ENCODE data around the gene DUSP12.

Gene DUSP12

GRCh38 chr1:161770250-161770649 is 20.7 kb downstream of the DUSP12 start:
- no peak for DNase-seq (ENCODE audit: low read depth)

GRCh38 chr1:161771161-161771560 is 21.6 kb downstream of the DUSP12 start:
- no peak for DNase-seq (ENCODE audit: low read depth)

GRCh38 chr1:161771973-161772372 is 22.4 kb downstream of the DUSP12 start:
- DNase-seq (ENCODE audit: low read depth): no peak

GRCh38 chr1:161772397-161772796 is 22.8 kb downstream of the DUSP12 start:
- peak; percentile 36 for DNase-seq (ENCODE audit: low read depth)

- DNase-seq (ENCODE audit: low read depth): no peak
These were observed 24.2 kb downstream of the DUSP12 start for GRCh38 chr1:161773791-161774190.

- no peak for DNase-seq (ENCODE audit: low read depth)
These were observed 27.7 kb downstream of the DUSP12 start for GRCh38 chr1:161777261-161777660.

- DNase-seq (ENCODE audit: low read depth): no peak
These were observed 28.9 kb downstream of the DUSP12 start for GRCh38 chr1:161778522-161778921.

- DNase-seq (ENCODE audit: low read depth): no peak
These were observed 29.8 kb downstream of the DUSP12 start for GRCh38 chr1:161779393-161779792.

GRCh38 chr1:161781995-161782394 is 32.4 kb downstream of the DUSP12 start:
- no peak for DNase-seq (ENCODE audit: low read depth)

- no peak for DNase-seq (ENCODE audit: low read depth)
These were observed 33.3 kb downstream of the DUSP12 start for GRCh38 chr1:161782886-161783285.

- no peak for DNase-seq (ENCODE audit: low read depth)
These were observed 35.4 kb downstream of the DUSP12 start for GRCh38 chr1:161784968-161785367.

- no peak for DNase-seq (ENCODE audit: low read depth)
These were observed 37.8 kb downstream of the DUSP12 start for GRCh38 chr1:161787355-161787754.

- no peak for DNase-seq (ENCODE audit: low read depth)
These were observed 41.2 kb downstream of the DUSP12 start for GRCh38 chr1:161790587-161791317.

- peak; percentile 60 for DNase-seq (ENCODE audit: low read depth)
These were observed 42.5 kb downstream of the DUSP12 start for GRCh38 chr1:161791904-161792655.

- peak; percentile 86 for DNase-seq (ENCODE audit: low read depth)
These were observed 43.2 kb downstream of the DUSP12 start for GRCh38 chr1:161792740-161793139.

- no peak for DNase-seq (ENCODE audit: low read depth)
These were observed 50.2 kb downstream of the DUSP12 start for GRCh38 chr1:161799792-161800191.

- peak; percentile 47 for DNase-seq (ENCODE audit: low read depth)
These were observed 52.4 kb downstream of the DUSP12 start for GRCh38 chr1:161801955-161802354.

GRCh38 chr1:161803181-161803580 is 53.6 kb downstream of the DUSP12 start:
- DNase-seq (ENCODE audit: low read depth): peak; percentile 63

GRCh38 chr1:161805399-161806197 is 56.0 kb downstream of the DUSP12 start:
- DNase-seq (ENCODE audit: low read depth): peak; percentile 36
